ENCODE results near the gene RASL10A. TPM values are rescaled to one million over a fixed set of nuclear protein-coding genes. Genes with fewer than 3 reads are reported as not detected.

The RASL10A gene
- total RNA-seq, 4 donors from 2014 or later: 0.38 to 3.5 (median 0.75) TPM; not detected in 1

DNA sequence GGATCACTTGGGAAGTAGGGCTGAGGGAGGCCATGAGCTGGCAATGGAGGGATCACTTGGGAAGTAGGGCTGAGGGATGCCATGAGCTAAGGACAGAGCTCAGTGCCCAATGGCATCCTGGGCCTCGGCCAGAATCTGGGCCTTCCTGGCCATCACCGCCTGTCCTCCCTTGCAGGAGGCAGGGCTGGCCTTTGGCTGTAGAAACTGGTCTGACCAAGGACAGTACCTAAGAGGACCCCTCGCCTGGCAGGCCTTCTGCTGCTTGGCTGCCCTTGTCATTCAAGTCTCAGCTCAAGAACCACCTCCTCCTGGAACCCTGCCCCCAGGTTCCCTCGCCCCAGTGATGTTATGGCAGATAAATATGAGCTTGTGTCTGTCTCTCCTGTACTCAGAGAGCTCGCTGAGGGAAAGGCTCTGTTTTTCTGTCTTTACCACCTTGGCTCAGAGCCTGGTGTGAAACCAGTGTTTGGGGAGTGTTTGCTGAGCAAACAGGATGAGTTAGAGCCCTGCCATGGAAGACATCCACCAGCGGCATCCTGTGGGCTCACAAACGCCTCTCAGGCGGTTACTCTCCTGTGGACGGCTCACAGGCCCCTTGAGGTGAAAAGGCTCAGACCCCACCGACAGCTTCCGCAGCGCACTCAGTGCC lies 19.3 kb upstream of the RASL10A start:
- H3K36me3 ChIP-seq: peaks cover 35 to 100% (median 58%) of the 10 kb centered on the region in 3 donors
- intact Hi-C loops (cut with DNase I): no loop called here

DNA sequence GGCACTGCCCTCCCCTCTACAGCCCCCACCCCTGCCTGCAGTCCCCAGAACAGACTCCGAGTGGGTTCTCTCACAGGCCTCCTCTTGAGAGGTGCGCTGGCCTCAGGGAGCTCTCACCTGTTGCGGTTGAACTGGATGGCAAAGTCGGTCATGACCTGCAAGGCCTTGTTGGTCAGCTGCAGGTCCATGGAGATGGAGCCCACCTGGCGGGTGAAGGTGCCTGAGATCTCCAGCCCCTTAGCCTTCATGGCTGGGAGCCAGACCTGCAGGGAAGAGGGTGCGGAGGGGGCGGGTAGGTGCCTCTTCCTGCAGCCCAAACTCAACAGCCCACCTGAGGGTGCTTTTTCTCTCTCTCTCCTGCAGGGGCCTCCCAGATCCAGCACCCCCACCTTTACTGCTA lies 18.7 kb upstream of the RASL10A start:
- TF ChIP-seq, protein P1, sequence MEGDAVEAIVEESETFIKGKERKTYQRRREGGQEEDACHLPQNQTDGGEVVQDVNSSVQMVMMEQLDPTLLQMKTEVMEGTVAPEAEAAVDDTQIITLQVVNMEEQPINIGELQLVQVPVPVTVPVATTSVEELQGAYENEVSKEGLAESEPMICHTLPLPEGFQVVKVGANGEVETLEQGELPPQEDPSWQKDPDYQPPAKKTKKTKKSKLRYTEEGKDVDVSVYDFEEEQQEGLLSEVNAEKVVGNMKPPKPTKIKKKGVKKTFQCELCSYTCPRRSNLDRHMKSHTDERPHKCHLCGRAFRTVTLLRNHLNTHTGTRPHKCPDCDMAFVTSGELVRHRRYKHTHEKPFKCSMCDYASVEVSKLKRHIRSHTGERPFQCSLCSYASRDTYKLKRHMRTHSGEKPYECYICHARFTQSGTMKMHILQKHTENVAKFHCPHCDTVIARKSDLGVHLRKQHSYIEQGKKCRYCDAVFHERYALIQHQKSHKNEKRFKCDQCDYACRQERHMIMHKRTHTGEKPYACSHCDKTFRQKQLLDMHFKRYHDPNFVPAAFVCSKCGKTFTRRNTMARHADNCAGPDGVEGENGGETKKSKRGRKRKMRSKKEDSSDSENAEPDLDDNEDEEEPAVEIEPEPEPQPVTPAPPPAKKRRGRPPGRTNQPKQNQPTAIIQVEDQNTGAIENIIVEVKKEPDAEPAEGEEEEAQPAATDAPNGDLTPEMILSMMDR (IDR thresholded peaks at IDR 0.05): no peak
- TF ChIP-seq POLR2A (IDR thresholded peaks at IDR 0.05): no peak
- Histone ChIP-seq H3K27ac (no peak overlapping the region), H3K27me3 (no peaks in the 10 kb centered on the region), H3K4me3 (no peak overlapping the region), H3K36me3 (peaks cover 35 to 100% (median 56%) of the 10 kb centered on the region in 3 donors), H3K4me1 (peaks cover 6 to 42% (median 11%) of the 10 kb centered on the region in 3 donors), H3K9me3 (no peaks in the 10 kb centered on the region)
- intact Hi-C loops (cut with DNase I): no loop called here
- 93% methylated on average over 5 of the region's 7 CpGs; no CpG with 5 or more reads in 1 of the 2 donors for WGBS, 2 donors
- no peak for DNase-seq

More for the DNA sequence above, 19.3 kb upstream of the RASL10A start:
- no peak for DNase-seq
- no peak overlapping the region for H3K4me3 ChIP-seq
- no peaks in the 10 kb centered on the region for H3K27me3 ChIP-seq
- peaks cover 6 to 47% (median 11%) of the 10 kb centered on the region in 3 donors for H3K4me1 ChIP-seq
- TF ChIP-seq, protein P1 (IDR thresholded peaks at IDR 0.05): no peak
- no peak for TF ChIP-seq POLR2A (IDR thresholded peaks at IDR 0.05)
- WGBS, 2 donors: 86 to 90% methylated on average over 4 to 6 of the region's 12 CpGs
- H3K9me3 ChIP-seq: no peaks in the 10 kb centered on the region
- H3K27ac ChIP-seq: no peak overlapping the region

DNA sequence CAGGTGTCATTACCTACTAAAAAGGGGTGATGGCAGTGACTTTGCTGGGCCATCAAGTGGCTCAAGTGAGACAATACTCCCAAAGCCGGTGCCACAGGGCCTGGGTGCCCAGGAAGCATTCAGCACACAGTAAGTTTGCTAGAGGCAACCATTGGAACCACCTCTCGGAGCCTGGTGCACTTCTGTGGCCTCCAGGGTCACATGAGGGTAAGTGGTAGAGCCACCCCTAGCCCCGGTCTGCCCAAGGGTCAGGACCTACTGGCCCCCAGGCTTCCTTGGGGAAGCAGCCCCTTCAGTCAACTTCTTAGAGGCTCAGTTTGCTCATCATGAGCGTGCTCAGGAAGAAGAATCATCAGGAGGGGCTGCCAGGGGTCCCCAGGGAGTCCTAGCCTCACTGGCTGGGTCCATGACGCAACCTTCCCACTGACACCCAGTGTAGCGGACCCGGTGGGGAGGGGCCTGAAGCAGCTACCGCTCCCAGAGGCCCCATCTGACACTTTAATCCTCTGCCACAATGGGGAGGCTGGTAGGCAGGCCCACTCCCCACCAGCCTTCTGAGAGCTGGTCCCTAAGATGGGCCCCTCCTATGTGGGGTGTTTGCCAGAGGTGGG lies 17.5 kb upstream of the RASL10A start:
- WGBS, 2 donors: 93% methylated on average over 3 of the region's 8 CpGs; no CpG with 5 or more reads in 1 of the 2 donors
- no peak for DNase-seq

DNA sequence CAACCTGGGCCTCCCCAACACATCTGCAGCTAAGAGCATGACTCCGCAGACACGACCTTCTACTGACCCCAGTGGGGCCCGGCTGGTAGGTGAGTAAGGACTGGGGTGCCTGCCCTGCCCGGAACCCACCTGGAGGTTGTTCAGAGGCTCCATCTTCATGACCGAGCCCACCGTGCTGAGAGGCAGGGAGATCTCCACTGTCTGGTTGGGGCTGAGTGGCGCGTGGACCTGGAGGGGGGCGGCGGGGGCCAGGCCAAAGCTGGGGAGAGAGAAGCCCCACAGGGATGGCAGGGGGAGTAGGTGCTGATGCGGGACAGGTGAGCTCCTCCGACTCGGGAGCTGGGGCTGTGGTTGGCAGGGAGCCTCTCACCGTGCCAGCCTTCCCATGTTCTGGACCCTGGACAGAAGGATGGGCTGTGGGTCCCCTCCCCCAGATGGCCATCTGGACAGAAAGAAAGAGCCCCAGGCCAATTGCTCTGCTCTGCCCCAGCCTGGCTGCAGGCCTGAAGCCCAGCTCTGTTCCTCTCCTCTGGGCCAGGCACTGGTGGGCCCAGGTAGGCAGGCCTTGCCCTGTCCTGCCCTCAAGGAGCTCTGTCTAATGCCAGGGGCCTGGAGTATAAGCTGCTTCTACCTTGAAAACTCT lies 16.3 kb upstream of the RASL10A start:
- H3K36me3 ChIP-seq: peaks cover 42 to 100% (median 70%) of the 10 kb centered on the region in 3 donors
- 82 to 100% methylated on average over 1 to 5 of the region's 14 CpGs for WGBS, 2 donors
- intact Hi-C loops (cut with DNase I): no loop called here

More for the DNA sequence above, 17.5 kb upstream of the RASL10A start:
- Histone ChIP-seq H3K9me3 (no peaks in the 10 kb centered on the region), H3K4me3 (no peak overlapping the region), H3K27ac (no peak overlapping the region), H3K36me3 (peaks cover 36 to 100% (median 60%) of the 10 kb centered on the region in 3 donors), H3K4me1 (peaks cover 6 to 31% (median 10%) of the 10 kb centered on the region in 3 donors), H3K27me3 (no peaks in the 10 kb centered on the region)
- intact Hi-C loops (cut with DNase I): no loop called here
- TF ChIP-seq, protein P1 (IDR thresholded peaks at IDR 0.05): no peak
- TF ChIP-seq POLR2A (IDR thresholded peaks at IDR 0.05): no peak

More for the DNA sequence above, 16.3 kb upstream of the RASL10A start:
- Histone ChIP-seq H3K4me3 (no peak overlapping the region), H3K27ac (no peak overlapping the region), H3K9me3 (no peaks in the 10 kb centered on the region), H3K27me3 (no peaks in the 10 kb centered on the region), H3K4me1 (peaks cover 0 to 19% (median 3%) of the 10 kb centered on the region in 3 donors)
- TF ChIP-seq, protein P1 (IDR thresholded peaks at IDR 0.05): no peak
- no peak for TF ChIP-seq POLR2A (IDR thresholded peaks at IDR 0.05)
- no peak for DNase-seq
